ENCODE data around the gene DERL2. TPM values are rescaled to one million over a fixed set of nuclear protein-coding genes. Genes with fewer than 3 reads are reported as not detected.

DERL2 gene
- total RNA-seq, 6 experiments from 2014 or later: 31.2 to 47.9 (median 43.2) TPM

DNA sequence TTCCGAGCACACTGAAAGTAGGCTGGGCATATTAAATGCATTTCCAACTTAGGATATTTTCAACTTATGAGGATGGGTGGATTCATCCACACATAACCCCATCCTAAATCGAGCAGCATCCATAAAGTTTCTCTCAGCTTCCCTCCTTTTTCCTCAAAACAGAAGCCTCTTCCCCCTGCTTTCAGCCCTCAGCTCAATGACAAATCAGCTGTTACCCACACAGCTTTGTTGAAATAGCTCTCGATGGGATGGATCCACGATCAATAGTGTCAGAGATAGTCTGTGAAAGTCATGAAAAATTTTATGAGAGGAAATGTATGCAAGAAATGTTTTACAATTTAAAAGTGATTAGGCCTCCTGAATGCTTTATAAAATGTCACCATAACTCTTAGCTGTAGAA is 19.7 kb downstream of the DERL2 start:
- TF ChIP-seq POLR2A (IDR thresholded peaks at IDR 0.05): no peak
- TF ChIP-seq, protein P1, sequence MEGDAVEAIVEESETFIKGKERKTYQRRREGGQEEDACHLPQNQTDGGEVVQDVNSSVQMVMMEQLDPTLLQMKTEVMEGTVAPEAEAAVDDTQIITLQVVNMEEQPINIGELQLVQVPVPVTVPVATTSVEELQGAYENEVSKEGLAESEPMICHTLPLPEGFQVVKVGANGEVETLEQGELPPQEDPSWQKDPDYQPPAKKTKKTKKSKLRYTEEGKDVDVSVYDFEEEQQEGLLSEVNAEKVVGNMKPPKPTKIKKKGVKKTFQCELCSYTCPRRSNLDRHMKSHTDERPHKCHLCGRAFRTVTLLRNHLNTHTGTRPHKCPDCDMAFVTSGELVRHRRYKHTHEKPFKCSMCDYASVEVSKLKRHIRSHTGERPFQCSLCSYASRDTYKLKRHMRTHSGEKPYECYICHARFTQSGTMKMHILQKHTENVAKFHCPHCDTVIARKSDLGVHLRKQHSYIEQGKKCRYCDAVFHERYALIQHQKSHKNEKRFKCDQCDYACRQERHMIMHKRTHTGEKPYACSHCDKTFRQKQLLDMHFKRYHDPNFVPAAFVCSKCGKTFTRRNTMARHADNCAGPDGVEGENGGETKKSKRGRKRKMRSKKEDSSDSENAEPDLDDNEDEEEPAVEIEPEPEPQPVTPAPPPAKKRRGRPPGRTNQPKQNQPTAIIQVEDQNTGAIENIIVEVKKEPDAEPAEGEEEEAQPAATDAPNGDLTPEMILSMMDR (IDR thresholded peaks at IDR 0.05): no peak
- no peaks in the 10 kb centered on the region for H3K9me3 ChIP-seq
- WGBS (ENCODE audit: insufficient coverage, low coverage, low lambda C conversion rate, missing lambda C conversion rate): 54% methylated on average over 4 of the region's 4 CpGs
- DNase-seq (no peak), ATAC-seq (no peak)
- no peak overlapping the region for H3K27ac ChIP-seq
- H3K27me3 ChIP-seq: no peaks in the 10 kb centered on the region
- H3K36me3 ChIP-seq: peaks cover 0 to 5% (median 0%) of the 10 kb centered on the region in 4 donors
- peaks cover 0 to 36% (median 17%) of the 10 kb centered on the region in 4 donors for H3K4me1 ChIP-seq
- intact Hi-C loops (cut with DNase I): no loop called here
- H3K4me3 ChIP-seq: no peak overlapping the region

DNA sequence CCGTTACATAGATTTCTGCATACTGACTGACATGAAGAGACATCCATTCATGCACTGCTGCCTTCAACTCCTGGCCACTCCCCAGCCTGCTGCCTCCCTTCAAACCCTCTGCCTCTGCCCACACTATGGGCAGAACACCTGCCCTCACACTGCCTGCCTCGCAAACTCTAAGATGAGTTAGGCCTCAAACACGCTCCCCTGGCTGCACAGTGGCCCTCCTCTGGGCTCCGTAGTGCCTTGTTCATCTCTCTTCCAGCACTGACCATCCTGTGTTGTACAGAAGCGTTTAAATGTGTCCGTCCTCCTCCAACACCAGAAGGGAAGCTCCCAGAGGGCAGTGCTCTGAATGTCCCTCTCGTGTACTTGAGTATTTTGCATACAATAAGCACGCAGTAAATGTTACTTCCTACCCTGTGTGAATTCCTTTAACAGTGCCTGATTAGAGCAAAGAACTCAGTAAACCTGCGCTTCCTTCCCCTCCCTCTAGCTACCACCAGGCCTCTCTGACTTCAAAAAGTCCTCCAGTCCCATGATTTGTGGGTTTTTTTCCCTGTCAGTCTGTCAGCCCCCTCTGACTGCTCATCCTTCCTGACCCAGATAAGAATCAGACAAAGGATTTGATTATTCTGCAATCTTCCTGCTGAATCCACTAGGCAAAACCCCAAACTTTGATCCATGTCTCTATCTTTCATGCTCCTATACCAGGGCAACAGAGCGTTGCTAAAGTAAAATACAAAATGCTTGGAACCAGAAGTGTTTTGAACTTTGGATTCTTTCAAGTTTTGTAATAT is 21.1 kb downstream of the DERL2 start:
- H3K9me3 ChIP-seq: no peaks in the 10 kb centered on the region
- ATAC-seq (peak; percentile 8 to 50 (median 15)), DNase-seq (no peak)
- peak overlapping the region in 1 of 3 donors; percentile 33 for H3K27ac ChIP-seq
- H3K4me3 ChIP-seq: no peak overlapping the region
- peaks cover 0 to 36% (median 17%) of the 10 kb centered on the region in 4 donors for H3K4me1 ChIP-seq
- peaks cover 0 to 9% (median 1%) of the 10 kb centered on the region in 4 donors for H3K36me3 ChIP-seq
- TF ChIP-seq, protein P1 (IDR thresholded peaks at IDR 0.05): no peak
- TF ChIP-seq POLR2A (IDR thresholded peaks at IDR 0.05): no peak
- no peaks in the 10 kb centered on the region for H3K27me3 ChIP-seq
- intact Hi-C loops (cut with DNase I): no loop called here
- 66% methylated on average over 10 of the region's 10 CpGs for WGBS (ENCODE audit: insufficient coverage, low coverage, low lambda C conversion rate, missing lambda C conversion rate)

DNA sequence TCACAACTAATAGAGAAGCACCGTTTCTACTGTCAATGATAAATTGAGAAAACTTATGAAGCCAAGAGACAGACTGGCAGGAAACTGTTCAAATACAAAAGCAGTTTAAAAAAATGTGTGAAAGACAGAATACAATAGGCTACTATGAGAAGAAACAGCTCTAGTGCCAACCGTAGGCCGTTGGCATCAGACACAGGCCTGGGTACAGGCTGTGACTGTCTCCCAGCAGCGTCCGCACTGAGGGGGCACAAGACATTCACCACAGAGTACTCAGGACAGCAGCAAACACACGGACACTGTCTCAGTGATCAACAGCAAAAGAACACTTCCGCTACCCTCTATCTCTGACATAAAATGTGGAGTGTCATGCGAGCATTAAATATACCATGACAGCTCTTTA is 39.2 kb downstream of the DERL2 start:
- Histone ChIP-seq H3K4me3 (no peak overlapping the region), H3K27ac (no peak overlapping the region), H3K9me3 (no peaks in the 10 kb centered on the region), H3K36me3 (peaks cover 0 to 69% (median 18%) of the 10 kb centered on the region in 4 donors), H3K27me3 (no peaks in the 10 kb centered on the region), H3K4me1 (no peaks in the 10 kb centered on the region)
- WGBS (ENCODE audit: insufficient coverage, low coverage, low lambda C conversion rate, missing lambda C conversion rate): 85% methylated on average over 5 of the region's 8 CpGs
- no peak for ATAC-seq
- DNase-seq: no peak
- intact Hi-C loops (cut with DNase I): no loop called here
- TF ChIP-seq, protein P1 (IDR thresholded peaks at IDR 0.05): no peak
- no peak for TF ChIP-seq POLR2A (IDR thresholded peaks at IDR 0.05)

DNA sequence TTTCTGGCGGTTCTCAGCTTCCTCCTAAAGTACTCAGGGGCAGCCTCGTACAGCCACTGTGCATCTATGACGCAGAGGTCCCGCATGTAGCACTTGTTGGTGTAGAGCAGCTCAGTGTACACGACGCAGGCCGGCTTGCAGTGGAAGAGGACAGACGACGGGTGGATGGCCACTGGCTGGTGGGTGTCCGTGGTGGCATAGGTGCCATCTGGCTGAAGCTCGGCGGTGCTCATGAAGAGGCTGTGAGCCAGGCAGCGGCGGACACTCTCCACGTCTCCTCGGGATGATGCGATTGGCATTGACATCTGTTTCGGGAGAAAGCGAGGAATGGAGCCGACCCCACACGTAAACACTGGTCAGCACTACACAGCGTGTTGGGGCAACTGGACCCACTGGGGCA is 41.8 kb downstream of the DERL2 start:
- H3K27me3 ChIP-seq: no peaks in the 10 kb centered on the region
- WGBS (ENCODE audit: insufficient coverage, low coverage, low lambda C conversion rate, missing lambda C conversion rate): 99% methylated on average over 13 of the region's 22 CpGs
- no peak overlapping the region for H3K4me3 ChIP-seq
- intact Hi-C loops (cut with DNase I): no loop called here
- ATAC-seq (no peak), DNase-seq (no peak)
- H3K4me1 ChIP-seq: peaks cover 0 to 4% (median 0%) of the 10 kb centered on the region in 4 donors
- H3K27ac ChIP-seq: no peak overlapping the region
- peaks cover 0 to 53% (median 12%) of the 10 kb centered on the region in 4 donors for H3K36me3 ChIP-seq
- H3K9me3 ChIP-seq: no peaks in the 10 kb centered on the region
- TF ChIP-seq, protein P1 (IDR thresholded peaks at IDR 0.05): no peak
- no peak for TF ChIP-seq POLR2A (IDR thresholded peaks at IDR 0.05)
